Stimulated activated effector memory CD8-positive, alpha-beta T cell treated with anti-CD3 and anti-CD28 coated beads, Interleukin-12 subunit alpha, Interleukin-12 subunit beta, amount 100 ng/mL, for 72 hours (primary cell): ENCODE data around the gene GPR15LG.
"Not testable (repeated sequence)": the region's sequence is repeated elsewhere in the genome, so short reads cannot be mapped to it uniquely, and the experiment has no call there.

ENCODE experiments used
- ATAC-seq: fragments of 150-1000 bp; cut with Tn5 transposase; 2 replicates; pipeline ENCODE4 v1.10.0; 2021
- DNase-seq, 2 donors: peaks; one replicate each; pipeline ENCODE4 v3.0.0; 2021 to 2022; ENCODE audit warnings: low spot score in 2 of 2
- H3K27ac Mint-ChIP-seq: one replicate; pipeline ENCODE4 v1.8.0; 2022; ENCODE audit warnings: mild to moderate bottlenecking, mixed read lengths
- H3K36me3 Mint-ChIP-seq: one replicate; pipeline ENCODE4 v1.8.0; 2022; ENCODE audit warnings: mild to moderate bottlenecking, mixed read lengths
- H3K4me1 Mint-ChIP-seq: one replicate; pipeline ENCODE4 v1.8.0; 2022; ENCODE audit warnings: mixed read lengths
- H3K4me3 Mint-ChIP-seq: one replicate; pipeline ENCODE4 v1.8.0; 2022; ENCODE audit warnings: mild to moderate bottlenecking, mixed read lengths
- H3K9me3 Mint-ChIP-seq: one replicate; pipeline ENCODE4 v1.8.0; 2022; ENCODE audit warnings: mixed read lengths

Gene GPR15LG

GRCh38 chr10:84156768-84157167, 16.8 kb upstream of the GPR15LG start:
- peak; percentile 100 for ATAC-seq
- peak; percentile 26 to 71 for DNase-seq
- H3K4me3 Mint-ChIP-seq = no peak overlapping the region
- H3K4me1 Mint-ChIP-seq = peaks cover 16% of the 10 kb centered on the region
- H3K36me3 Mint-ChIP-seq = peaks cover 40% of the 10 kb centered on the region
- no peak overlapping the region for H3K27ac Mint-ChIP-seq
- no peaks in the 10 kb centered on the region for H3K9me3 Mint-ChIP-seq

DNA sequence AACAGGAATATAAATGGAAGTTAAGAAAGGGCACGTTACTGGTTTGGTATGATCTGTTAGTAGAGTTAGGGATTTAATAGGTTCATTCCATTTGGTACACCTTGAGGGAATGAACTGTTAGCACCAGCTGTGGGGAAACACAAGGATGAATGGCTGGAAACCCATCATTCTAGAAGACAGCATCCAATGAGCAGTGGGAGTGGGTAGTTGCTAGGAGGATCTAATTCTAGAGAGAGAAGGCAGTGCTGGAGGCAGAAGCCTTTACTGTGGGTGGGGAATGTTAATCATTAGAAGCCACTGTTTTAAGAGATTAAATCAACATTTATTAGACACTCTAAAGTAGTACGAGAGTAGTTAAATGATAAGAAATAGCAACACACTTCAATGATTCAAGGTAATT, 15.5 kb upstream of the GPR15LG start:
- peak overlapping the region; percentile 18 for H3K27ac Mint-ChIP-seq
- DNase-seq = no peak
- peaks cover 16% of the 10 kb centered on the region for H3K4me1 Mint-ChIP-seq
- no peak for ATAC-seq
- H3K36me3 Mint-ChIP-seq = peaks cover 27% of the 10 kb centered on the region
- no peak overlapping the region for H3K4me3 Mint-ChIP-seq
- no peaks in the 10 kb centered on the region for H3K9me3 Mint-ChIP-seq

- H3K9me3 Mint-ChIP-seq = no peaks in the 10 kb centered on the region
- H3K36me3 Mint-ChIP-seq = peaks cover 22% of the 10 kb centered on the region
- peaks cover 16% of the 10 kb centered on the region for H3K4me1 Mint-ChIP-seq
- no peak for DNase-seq
- H3K4me3 Mint-ChIP-seq = no peak overlapping the region
- no peak for ATAC-seq
- peak overlapping the region; percentile 18 for H3K27ac Mint-ChIP-seq
These were observed 15.1 kb upstream of the GPR15LG start for GRCh38 chr10:84158550-84158949.

DNA sequence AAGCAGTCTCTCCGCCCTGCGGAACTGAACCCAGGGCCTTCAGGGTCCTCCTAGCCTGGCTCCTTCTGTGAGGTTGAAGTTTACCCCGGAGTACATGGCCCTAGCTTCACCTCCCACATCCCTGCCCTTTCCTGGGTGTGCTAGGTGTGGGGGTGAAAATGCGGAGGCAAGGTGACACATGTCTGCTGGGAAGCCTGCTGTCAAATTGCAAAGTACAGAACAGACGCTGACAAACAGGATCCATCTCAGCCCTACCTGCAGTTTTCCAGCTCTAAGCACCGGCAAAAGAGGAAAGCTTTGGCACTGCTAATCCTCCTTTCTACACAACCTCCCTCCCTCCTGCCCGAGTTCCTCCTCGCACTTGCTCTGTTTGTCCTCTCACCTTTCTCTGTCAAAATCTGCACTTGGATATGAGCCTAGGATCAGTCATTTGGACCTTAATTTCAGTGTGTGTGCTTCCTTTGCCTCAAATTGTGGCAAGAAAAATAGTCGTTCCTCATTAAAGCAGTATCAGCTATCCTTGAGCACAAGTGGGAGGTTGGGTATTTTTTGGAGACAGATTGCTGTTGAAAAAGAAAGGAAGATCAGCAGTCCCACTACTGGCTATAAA, 14.4 kb upstream of the GPR15LG start:
- H3K36me3 Mint-ChIP-seq = peaks cover 16% of the 10 kb centered on the region
- DNase-seq (no peak), ATAC-seq (no peak)
- no peaks in the 10 kb centered on the region for H3K9me3 Mint-ChIP-seq
- peak overlapping the region; percentile 18 for H3K27ac Mint-ChIP-seq
- H3K4me3 Mint-ChIP-seq = no peak overlapping the region
- peaks cover 16% of the 10 kb centered on the region for H3K4me1 Mint-ChIP-seq

GRCh38 chr10:84160663-84161362, 12.8 kb upstream of the GPR15LG start:
- Mint-ChIP-seq H3K4me3 (no peak overlapping the region), H3K36me3 (no peaks in the 10 kb centered on the region), H3K9me3 (no peaks in the 10 kb centered on the region), H3K4me1 (peaks cover 16% of the 10 kb centered on the region), H3K27ac (no peak overlapping the region)
- DNase-seq = no peak
- ATAC-seq = no peak

DNA sequence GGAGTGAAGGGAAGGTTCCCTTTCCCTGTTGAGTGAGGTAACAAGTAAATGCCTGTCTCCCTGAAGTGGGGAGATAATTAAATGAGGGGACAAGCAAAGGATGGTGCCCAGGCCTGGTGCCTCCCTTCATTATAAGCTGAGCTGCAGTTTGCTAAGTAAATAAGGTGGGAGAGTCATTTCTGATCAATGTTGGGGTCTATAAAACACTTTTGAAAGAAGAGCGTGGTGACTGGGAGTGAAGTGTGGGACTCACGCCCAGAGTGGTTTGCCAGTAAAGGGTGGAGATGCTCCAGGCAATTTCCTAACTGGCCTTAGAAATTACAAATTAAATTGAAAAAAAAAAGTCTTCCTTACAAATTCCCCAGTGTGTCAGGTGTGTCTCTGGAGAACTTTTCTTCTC, 9.6 kb upstream of the GPR15LG start:
- H3K9me3 Mint-ChIP-seq = no peaks in the 10 kb centered on the region
- H3K36me3 Mint-ChIP-seq = no peaks in the 10 kb centered on the region
- no peak overlapping the region for H3K27ac Mint-ChIP-seq
- H3K4me1 Mint-ChIP-seq = peaks cover 11% of the 10 kb centered on the region
- ATAC-seq (no peak), DNase-seq (no peak)
- no peak overlapping the region for H3K4me3 Mint-ChIP-seq

DNA sequence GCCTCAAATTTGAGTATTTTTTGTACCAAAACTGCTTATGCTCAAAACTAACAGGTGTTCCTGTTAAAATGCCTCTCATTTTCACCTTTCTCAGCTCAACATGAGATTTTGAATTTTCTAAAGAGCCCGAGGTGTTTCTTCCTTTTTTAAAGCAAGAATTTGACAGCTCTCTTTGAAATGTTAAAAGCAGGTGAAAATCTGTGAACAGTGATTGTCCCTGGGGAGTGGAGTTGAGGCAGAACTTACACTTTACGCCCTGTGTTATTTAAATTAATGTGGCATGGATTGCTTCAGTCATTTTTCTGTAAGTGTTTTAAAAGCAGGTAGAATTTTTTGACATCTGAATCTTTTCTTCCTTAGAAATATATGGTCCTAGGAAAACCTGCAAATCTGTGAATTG, 9.2 kb upstream of the GPR15LG start:
- no peaks in the 10 kb centered on the region for H3K36me3 Mint-ChIP-seq
- H3K4me3 Mint-ChIP-seq = no peak overlapping the region
- DNase-seq = no peak
- H3K27ac Mint-ChIP-seq = no peak overlapping the region
- H3K4me1 Mint-ChIP-seq = peaks cover 6% of the 10 kb centered on the region
- no peaks in the 10 kb centered on the region for H3K9me3 Mint-ChIP-seq
- ATAC-seq = no peak

DNA sequence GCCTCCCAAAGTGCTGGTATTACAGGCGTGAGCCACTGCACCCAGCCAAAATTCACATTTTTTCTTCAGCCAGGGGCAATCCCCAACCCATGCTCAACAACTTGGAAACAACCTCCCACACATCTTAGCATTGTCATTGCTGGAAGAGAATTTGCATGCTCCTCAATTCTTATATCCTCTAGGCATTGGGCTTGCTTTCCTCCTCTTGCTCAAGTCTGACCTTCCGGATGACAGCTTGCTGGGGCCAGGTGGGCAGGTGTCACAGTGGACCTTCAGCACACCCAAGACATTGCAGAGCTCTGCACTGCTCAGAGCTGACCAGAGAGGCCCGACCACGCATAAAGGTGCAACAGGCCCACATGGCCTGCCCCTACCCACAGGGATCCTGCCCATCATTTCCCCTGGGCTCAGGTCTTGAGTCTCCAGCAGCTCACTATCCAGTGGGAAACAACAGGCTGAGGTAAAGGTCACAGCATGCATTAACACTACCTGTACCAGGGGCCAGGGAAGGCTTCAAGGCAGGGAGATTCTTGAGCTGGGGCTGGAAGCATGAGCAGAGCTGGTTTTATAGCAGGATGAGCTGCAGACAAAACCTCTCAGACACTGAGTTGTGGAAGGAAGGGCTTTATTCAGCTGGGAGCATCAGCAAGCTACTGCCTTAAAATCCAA, 6.8 kb upstream of the GPR15LG start:
- Mint-ChIP-seq H3K4me1 (peaks cover 10% of the 10 kb centered on the region), H3K9me3 (no peaks in the 10 kb centered on the region), H3K4me3 (no peak overlapping the region), H3K27ac (no peak overlapping the region), H3K36me3 (no peaks in the 10 kb centered on the region)
- no peak for DNase-seq
- no peak for ATAC-seq

- not testable (repeated sequence) for H3K27ac Mint-ChIP-seq, DNase-seq, H3K4me1 Mint-ChIP-seq, H3K4me3 Mint-ChIP-seq, H3K9me3 Mint-ChIP-seq, ATAC-seq, H3K36me3 Mint-ChIP-seq
These were observed 6.3 kb upstream of the GPR15LG start for GRCh38 chr10:84167289-84167653.

DNA sequence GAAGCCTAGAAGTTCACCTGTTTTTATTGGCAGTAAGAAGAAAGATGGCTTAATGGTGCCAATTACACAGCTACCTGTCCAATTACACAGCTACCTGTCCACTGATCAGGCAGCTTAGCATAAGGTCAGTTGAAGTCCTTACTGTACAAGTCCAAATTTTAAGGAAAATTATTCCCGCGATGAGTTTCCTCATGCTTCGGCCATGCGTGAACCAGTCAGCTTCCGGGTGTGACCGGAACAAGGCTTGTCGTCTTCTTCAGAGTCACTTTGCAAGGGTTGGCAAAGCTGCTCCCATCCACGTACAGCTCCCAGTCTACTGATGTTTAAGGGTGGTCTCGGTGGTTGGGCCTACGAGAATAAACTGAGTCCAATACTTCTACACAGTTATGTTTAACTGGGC, 5.2 kb upstream of the GPR15LG start:
- not testable (repeated sequence) for H3K9me3 Mint-ChIP-seq, H3K4me3 Mint-ChIP-seq
- DNase-seq = peak in 1 of 2 donors; percentile 38

GRCh38 chr10:84171237-84171636, 2.4 kb upstream of the GPR15LG start:
- H3K27ac Mint-ChIP-seq, ATAC-seq, H3K36me3 Mint-ChIP-seq, H3K4me1 Mint-ChIP-seq, DNase-seq, H3K9me3 Mint-ChIP-seq, H3K4me3 Mint-ChIP-seq: not testable (repeated sequence)

More for the DNA sequence above, 5.2 kb upstream of the GPR15LG start:
- not testable (repeated sequence) for H3K4me1 Mint-ChIP-seq, ATAC-seq, H3K36me3 Mint-ChIP-seq, H3K27ac Mint-ChIP-seq

GRCh38 chr10:84171700-84172466, 1.7 kb upstream of the GPR15LG start:
- peak in 1 of 2 donors; percentile 38 for DNase-seq
- not testable (repeated sequence) for H3K4me3 Mint-ChIP-seq, ATAC-seq, H3K4me1 Mint-ChIP-seq, H3K9me3 Mint-ChIP-seq, H3K36me3 Mint-ChIP-seq, H3K27ac Mint-ChIP-seq

DNA sequence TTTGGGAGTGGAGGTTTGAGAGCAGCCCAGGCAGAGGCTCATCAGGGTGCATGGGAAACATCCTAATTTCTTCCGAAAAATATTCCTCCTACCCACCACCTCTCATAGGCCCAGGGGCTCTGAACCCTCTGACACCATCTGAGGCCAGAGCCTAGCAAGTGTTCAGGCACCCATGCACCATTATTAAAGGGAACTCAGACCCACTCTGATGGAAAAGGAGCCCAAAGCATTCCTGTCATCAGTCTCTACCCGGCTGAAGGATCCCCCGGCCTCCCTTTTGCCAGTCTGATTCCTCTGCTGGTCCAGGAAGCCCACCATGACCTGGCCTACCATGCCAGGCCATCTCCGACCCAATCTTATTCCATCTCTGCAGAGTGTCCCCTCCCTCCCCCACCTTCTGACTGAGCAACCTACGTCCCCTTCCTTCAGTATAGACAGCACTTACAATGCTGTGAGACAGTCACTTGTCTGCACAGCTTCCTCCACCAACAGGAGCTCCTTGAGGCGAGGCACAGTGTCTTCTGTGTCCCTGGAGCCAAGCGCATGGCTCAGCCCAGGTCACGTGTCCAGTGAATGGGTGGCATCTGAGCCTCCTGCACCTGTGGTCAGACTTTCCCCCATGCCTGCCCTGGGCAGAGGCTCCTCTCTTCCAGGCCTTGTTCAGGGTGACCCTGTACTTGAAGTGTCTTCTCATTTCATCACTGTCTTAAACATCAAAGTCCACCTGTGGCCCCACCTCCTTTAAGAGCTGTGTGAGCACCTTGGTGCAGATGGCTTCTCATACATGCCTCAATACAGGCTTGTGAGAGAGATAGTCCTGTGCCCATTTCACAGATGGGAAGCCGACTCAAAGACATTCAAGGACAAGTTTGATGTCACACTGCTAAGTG, 889 bp upstream of the GPR15LG start:
- DNase-seq (no peak), ATAC-seq (no peak)
- Mint-ChIP-seq H3K9me3 (no peaks in the 10 kb centered on the region), H3K27ac (no peak overlapping the region), H3K4me3 (no peak overlapping the region), H3K36me3 (peaks cover 5% of the 10 kb centered on the region), H3K4me1 (peaks cover 5% of the 10 kb centered on the region)

- Mint-ChIP-seq H3K4me1 (peaks cover 5% of the 10 kb centered on the region), H3K36me3 (peaks cover 5% of the 10 kb centered on the region), H3K4me3 (no peak overlapping the region), H3K9me3 (no peaks in the 10 kb centered on the region), H3K27ac (no peak overlapping the region)
- no peak for ATAC-seq
- DNase-seq = no peak
These were observed 1.8 kb downstream of the GPR15LG start for GRCh38 chr10:84175436-84175835.

- Mint-ChIP-seq H3K4me3 (no peak overlapping the region), H3K36me3 (peaks cover 5% of the 10 kb centered on the region), H3K27ac (no peak overlapping the region), H3K9me3 (no peaks in the 10 kb centered on the region), H3K4me1 (peaks cover 1% of the 10 kb centered on the region)
- no peak for DNase-seq
- no peak for ATAC-seq
These were observed 2.8 kb downstream of the GPR15LG start for GRCh38 chr10:84176351-84176750.
